Activated T-cell treated with anti-CD3 and anti-CD28 coated beads, Interleukin-2, amount 50 U/mL, for 4 hours (primary cell): ENCODE measurements around the gene XRCC3. TPM values are rescaled to one million over a fixed set of nuclear protein-coding genes. Genes with fewer than 3 reads are reported as not detected.

Experiments used
- ATAC-seq, 2 donors: fragments of 200-7000 bp; cut with Tn5 transposase; one replicate each; pipeline ENCODE4 v1.10.0; 2021
- DNase-seq: peaks from one replicate; pipeline ENCODE4 v3.0.0-alpha.2; 2020
- H3K27me3 Mint-ChIP-seq: one replicate; pipeline ENCODE4 v1.8.0; 2021; ENCODE audit warnings: low read depth, mixed read lengths
- H3K36me3 Mint-ChIP-seq: one replicate; pipeline ENCODE4 v1.8.0; 2022; ENCODE audit warnings: mixed read lengths; ENCODE audit not compliant: insufficient read depth
- H3K4me1 Mint-ChIP-seq: one replicate; pipeline ENCODE4 v1.8.0; 2021; ENCODE audit warnings: low read depth, mixed read lengths
- H3K4me3 Mint-ChIP-seq: one replicate; pipeline ENCODE4 v1.8.0; 2021; ENCODE audit warnings: mild to moderate bottlenecking, moderate library complexity, mixed read lengths
- H3K9me3 Mint-ChIP-seq: one replicate; pipeline ENCODE4 v1.8.0; 2021; ENCODE audit warnings: mixed read lengths
- total RNA-seq, 3 donors: library from RNA; stranded (reverse); gene quantifications; one replicate each; pipeline ENCODE4 v1.2.1, GENCODE V29; 2021

Gene XRCC3
- total RNA-seq, 3 donors from 2014 or later, result 60.6 to 74.0 (median 69.5) TPM

GRCh38 chr14:103650213-103650612 lies 65.0 kb downstream of the XRCC3 start:
- Mint-ChIP-seq H3K9me3 (no peaks in the 10 kb centered on the region), H3K36me3 (peaks cover 8% of the 10 kb centered on the region), H3K4me3 (no peak overlapping the region), H3K27me3 (no peaks in the 10 kb centered on the region), H3K4me1 (peaks cover 21% of the 10 kb centered on the region)
- ATAC-seq (no peak), DNase-seq (no peak)

- peaks cover 3% of the 10 kb centered on the region for H3K36me3 Mint-ChIP-seq
- H3K27me3 Mint-ChIP-seq, result no peaks in the 10 kb centered on the region
- DNase-seq, result no peak
- no peak overlapping the region for H3K4me3 Mint-ChIP-seq
- H3K4me1 Mint-ChIP-seq, result peaks cover 23% of the 10 kb centered on the region
- ATAC-seq, result no peak
- H3K9me3 Mint-ChIP-seq, result no peaks in the 10 kb centered on the region
Measured at GRCh38 chr14:103649001-103649400, 66.2 kb downstream of the XRCC3 start.

Other genes starting within 250 kb of the XRCC3 start
- gene CKB, start 192.6 kb downstream of the XRCC3 start, total RNA-seq, result 1 to 10 TPM; 4.1 to 7.6 (median 6.7) TPM
- 10 to 100 TPM; 53.0 to 62.2 (median 61.5) TPM for gene TRMT61A, start 186.3 kb downstream of the XRCC3 start, total RNA-seq
- gene BAG5, start 152.8 kb downstream of the XRCC3 start, total RNA-seq, result 10 to 100 TPM; 31.4 to 35.6 (median 32.2) TPM
- 10 to 100 TPM; 42.0 to 53.2 (median 49.2) TPM for gene COA8, start 152.5 kb downstream of the XRCC3 start, total RNA-seq
- gene KLC1, start 86.2 kb downstream of the XRCC3 start, total RNA-seq, result 100 to 1,000 TPM; 102 to 127 (median 110) TPM
- 10 to 100 TPM; 13.6 to 19.1 (median 13.7) TPM for gene ZFYVE21, start 359 bp upstream of the XRCC3 start, total RNA-seq
- 10 to 100 TPM in 1 of 3 donors, 1 to 10 TPM in 2; 6.8 to 11.8 (median 9.7) TPM for gene PPP1R13B, start 132.1 kb upstream of the XRCC3 start, total RNA-seq
- 1 to 10 TPM in 1 of 3 donors, under 1 TPM in 2; 0.30 to 1.1 (median 0.90) TPM for gene TDRD9, start 213.0 kb upstream of the XRCC3 start, total RNA-seq
- gene RD3L, start 227.1 kb upstream of the XRCC3 start, total RNA-seq, result not detected